Ascending aorta (tissue), 2 donors: Measurements from ENCODE around the gene PPP1R15A. TPM values are rescaled to one million over a fixed set of nuclear protein-coding genes. Genes with fewer than 3 reads are reported as not detected.

ENCODE experiments used
- DNase-seq, 2 donors: peaks; one replicate each; pipeline ENCODE4 v3.0.0-alpha.2; 2019; ENCODE audit warnings: low spot score in 2 of 2
- H3K27ac ChIP-seq, 2 donors: fragments of 200-600 bp; sonication (generic); one replicate each; pipeline ENCODE4 v1.5.1; 2016 to 2017; ENCODE audit warnings: mild to moderate bottlenecking in 1 of 2
- H3K27me3 ChIP-seq: fragments of 200-600 bp; sonication (generic); one replicate; pipeline ENCODE4 v1.5.1; 2017
- H3K36me3 ChIP-seq, 2 donors: fragments of 200-600 bp; sonication (generic); one replicate each; pipeline ENCODE4 v1.5.1; 2016
- H3K4me1 ChIP-seq, 2 donors: fragments of 200-600 bp; sonication (generic); one replicate each; pipeline ENCODE4 v1.5.1; 2016 to 2017; ENCODE audit warnings: mild to moderate bottlenecking in 1 of 2
- H3K4me3 ChIP-seq, 2 donors: fragments of 200-600 bp; sonication (generic); one replicate each; pipeline ENCODE4 v1.5.1; 2016 to 2017; ENCODE audit warnings: mild to moderate bottlenecking in 1 of 2
- H3K9me3 ChIP-seq, 2 donors: fragments of 200-600 bp; sonication (generic); one replicate each; pipeline ENCODE4 v1.5.1; 2016
- intact Hi-C: fragments of 100-400 bp; cut with DNase I; formaldehyde crosslinking; loops from one replicate; pipeline ENCODE4 v1.15.1; 2023
- total RNA-seq: library from RNA; depleted of rRNA; stranded (reverse); fragments of >200 nt; gene quantifications from one replicate; pipeline ENCODE4 v1.1.0, GENCODE V29; 2016
- TF ChIP-seq, protein P1 (sequence below), 3 experiments: fragments of 200-600 bp in 2 of 3; fragments of 450-650 bp in 1 of 3; sonication (generic) in 2 of 3; IDR thresholded peaks; one replicate each; pipeline ENCODE4 v1.5.1; 2016 to 2019; ENCODE audit warnings: antibody characterized with exemption in 3 of 3, mild to moderate bottlenecking in 1 of 3, moderate library complexity in 1 of 3

The PPP1R15A gene
- total RNA-seq, 1 donor from 2014 or later, result 142 TPM

DNA sequence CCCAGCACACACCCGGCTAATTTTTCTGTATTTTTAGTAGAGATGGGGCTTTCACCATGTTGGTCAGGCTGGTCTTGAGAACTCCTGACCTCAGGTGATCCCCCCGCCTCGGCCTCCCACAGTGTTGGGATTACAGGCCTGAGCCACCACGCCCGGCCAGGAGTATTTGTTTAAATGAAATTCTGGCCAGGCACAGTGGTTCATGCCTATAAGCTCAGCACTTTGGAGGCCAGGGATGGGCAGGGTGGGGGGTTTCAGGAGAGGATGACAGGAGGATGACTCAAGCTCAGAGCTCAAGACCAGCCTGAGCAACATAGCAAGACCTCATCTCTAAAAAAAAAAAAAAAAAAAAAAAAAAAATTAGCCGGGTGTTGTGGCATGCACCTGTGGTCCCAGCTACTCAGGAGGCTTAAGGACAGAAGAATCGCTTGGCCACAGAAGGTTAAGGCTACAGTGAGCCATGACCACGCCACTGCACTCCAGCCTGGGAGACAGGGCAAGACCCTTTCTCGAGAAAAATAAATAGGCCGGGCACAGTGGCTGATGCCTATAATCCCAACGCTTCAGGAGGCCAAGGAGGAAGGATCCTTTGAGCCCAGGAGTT is 53.1 kb downstream of the PPP1R15A start:
- Histone ChIP-seq H3K27ac (peak overlapping the region; percentile 74 to 78), H3K4me3 (no peak overlapping the region), H3K9me3 (no peaks in the 10 kb centered on the region), H3K4me1 (peaks cover 0 to 3% of the 10 kb centered on the region in 2 donors), H3K36me3 (peaks cover 24 to 29% of the 10 kb centered on the region in 2 donors), H3K27me3 (no peaks in the 10 kb centered on the region)
- no peak for DNase-seq
- TF ChIP-seq, protein P1, sequence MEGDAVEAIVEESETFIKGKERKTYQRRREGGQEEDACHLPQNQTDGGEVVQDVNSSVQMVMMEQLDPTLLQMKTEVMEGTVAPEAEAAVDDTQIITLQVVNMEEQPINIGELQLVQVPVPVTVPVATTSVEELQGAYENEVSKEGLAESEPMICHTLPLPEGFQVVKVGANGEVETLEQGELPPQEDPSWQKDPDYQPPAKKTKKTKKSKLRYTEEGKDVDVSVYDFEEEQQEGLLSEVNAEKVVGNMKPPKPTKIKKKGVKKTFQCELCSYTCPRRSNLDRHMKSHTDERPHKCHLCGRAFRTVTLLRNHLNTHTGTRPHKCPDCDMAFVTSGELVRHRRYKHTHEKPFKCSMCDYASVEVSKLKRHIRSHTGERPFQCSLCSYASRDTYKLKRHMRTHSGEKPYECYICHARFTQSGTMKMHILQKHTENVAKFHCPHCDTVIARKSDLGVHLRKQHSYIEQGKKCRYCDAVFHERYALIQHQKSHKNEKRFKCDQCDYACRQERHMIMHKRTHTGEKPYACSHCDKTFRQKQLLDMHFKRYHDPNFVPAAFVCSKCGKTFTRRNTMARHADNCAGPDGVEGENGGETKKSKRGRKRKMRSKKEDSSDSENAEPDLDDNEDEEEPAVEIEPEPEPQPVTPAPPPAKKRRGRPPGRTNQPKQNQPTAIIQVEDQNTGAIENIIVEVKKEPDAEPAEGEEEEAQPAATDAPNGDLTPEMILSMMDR (IDR thresholded peaks at IDR 0.05), result no peak
- intact Hi-C loops, result no loop called here

Other genes starting within 250 kb of the PPP1R15A start
- gene DBP, start 235.0 kb upstream of the PPP1R15A start, total RNA-seq, result 0.21 TPM
- gene CA11, start 226.2 kb upstream of the PPP1R15A start, total RNA-seq, result not detected
- gene NTN5, start 199.4 kb upstream of the PPP1R15A start, total RNA-seq, result not detected
- gene FUT2, start 176.4 kb upstream of the PPP1R15A start, total RNA-seq, result not detected
- gene MAMSTR, start 152.7 kb upstream of the PPP1R15A start, total RNA-seq, result 0.32 TPM
- 85.9 TPM for gene RASIP1, start 131.8 kb upstream of the PPP1R15A start, total RNA-seq
- not detected for gene IZUMO1, start 125.5 kb upstream of the PPP1R15A start, total RNA-seq
- 3.8 TPM for gene FUT1, start 119.8 kb upstream of the PPP1R15A start, total RNA-seq
- not detected for gene FGF21, start 116.9 kb upstream of the PPP1R15A start, total RNA-seq
- gene BCAT2, start 61.4 kb upstream of the PPP1R15A start, total RNA-seq, result 42.4 TPM
- 9.8 TPM for gene HSD17B14, start 35.9 kb upstream of the PPP1R15A start, total RNA-seq
- 237 TPM for gene PLEKHA4, start 3.8 kb upstream of the PPP1R15A start, total RNA-seq
- gene TULP2, start 26.3 kb downstream of the PPP1R15A start, total RNA-seq, result not detected
- gene NUCB1, start 27.9 kb downstream of the PPP1R15A start, total RNA-seq, result 505 TPM
- gene DHDH, start 61.3 kb downstream of the PPP1R15A start, total RNA-seq, result not detected
- 182 TPM for gene BAX, start 82.5 kb downstream of the PPP1R15A start, total RNA-seq
- 7,736 TPM for gene FTL, start 92.9 kb downstream of the PPP1R15A start, total RNA-seq
- 21.8 TPM for gene GYS1, start 120.9 kb downstream of the PPP1R15A start, total RNA-seq
- 106 TPM for gene RUVBL2, start 121.5 kb downstream of the PPP1R15A start, total RNA-seq
- not detected for gene LHB, start 144.7 kb downstream of the PPP1R15A start, total RNA-seq
- gene CGB3, start 151.9 kb downstream of the PPP1R15A start, total RNA-seq, result not detected
- not detected for gene CGB2, start 159.5 kb downstream of the PPP1R15A start, total RNA-seq
- gene CGB1, start 164.5 kb downstream of the PPP1R15A start, total RNA-seq, result not detected
- gene CGB5, start 171.4 kb downstream of the PPP1R15A start, total RNA-seq, result not detected
- not detected for gene CGB8, start 176.7 kb downstream of the PPP1R15A start, total RNA-seq
- 10.2 TPM for gene CGB7, start 185.3 kb downstream of the PPP1R15A start, total RNA-seq
- not detected for gene NTF4, start 192.4 kb downstream of the PPP1R15A start, total RNA-seq
- not detected for gene KCNA7, start 200.3 kb downstream of the PPP1R15A start, total RNA-seq
- gene SNRNP70, start 213.0 kb downstream of the PPP1R15A start, total RNA-seq, result 185 TPM
- gene LIN7B, start 241.9 kb downstream of the PPP1R15A start, total RNA-seq, result 42.1 TPM
- not detected for gene C19orf73, start 246.7 kb downstream of the PPP1R15A start, total RNA-seq
- gene PPFIA3, start 247.1 kb downstream of the PPP1R15A start, total RNA-seq, result 33.3 TPM